Amniotic stem cell (primary cell): ENCODE data around the gene WNT3A.

Source experiments
- DNase-seq: peaks from one replicate; lab custom pipeline; 2025; lab: John Stamatoyannopoulos, UW

The WNT3A gene

DNA sequence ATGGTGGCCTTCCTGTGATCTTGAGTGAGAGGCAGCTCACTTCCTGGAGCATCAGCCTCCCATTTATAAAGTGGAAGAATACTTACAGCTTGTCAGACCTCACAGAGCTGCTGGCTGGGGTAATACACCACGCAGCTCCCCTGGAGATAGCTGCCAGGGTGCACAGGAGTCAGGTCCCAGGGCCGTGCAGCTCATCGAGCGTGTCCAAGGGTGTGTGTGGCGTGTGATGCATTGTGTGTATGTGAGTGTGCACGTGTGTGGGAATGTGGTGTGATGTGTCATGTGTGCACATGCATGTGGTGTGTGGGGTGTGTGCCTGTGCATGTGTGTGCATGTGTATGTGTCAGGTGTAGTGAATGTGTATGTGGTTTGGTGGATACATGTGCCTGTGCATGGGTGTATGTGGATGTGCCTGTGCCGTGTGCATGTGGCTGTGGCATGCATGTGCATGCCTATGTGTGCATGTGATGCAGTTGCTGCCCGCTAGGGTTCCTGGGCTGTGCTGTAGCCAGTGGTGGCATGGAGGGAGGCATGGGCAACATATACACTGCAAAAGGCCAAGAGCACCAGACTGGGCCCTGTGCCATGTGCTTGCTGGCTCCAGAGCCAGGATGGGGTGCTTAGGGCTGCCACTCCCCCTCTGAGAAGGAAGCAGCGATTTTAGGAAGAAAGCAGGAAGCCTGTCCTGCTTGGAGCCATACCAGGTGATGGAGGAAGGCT lies 24.6 kb downstream of the WNT3A start:
- DNase-seq, result no peak

- no peak for DNase-seq
These were observed 25.2 kb downstream of the WNT3A start for GRCh38 chr1:228032041-228032440.

GRCh38 chr1:228033376-228033775 lies 26.6 kb downstream of the WNT3A start:
- no peak for DNase-seq

DNA sequence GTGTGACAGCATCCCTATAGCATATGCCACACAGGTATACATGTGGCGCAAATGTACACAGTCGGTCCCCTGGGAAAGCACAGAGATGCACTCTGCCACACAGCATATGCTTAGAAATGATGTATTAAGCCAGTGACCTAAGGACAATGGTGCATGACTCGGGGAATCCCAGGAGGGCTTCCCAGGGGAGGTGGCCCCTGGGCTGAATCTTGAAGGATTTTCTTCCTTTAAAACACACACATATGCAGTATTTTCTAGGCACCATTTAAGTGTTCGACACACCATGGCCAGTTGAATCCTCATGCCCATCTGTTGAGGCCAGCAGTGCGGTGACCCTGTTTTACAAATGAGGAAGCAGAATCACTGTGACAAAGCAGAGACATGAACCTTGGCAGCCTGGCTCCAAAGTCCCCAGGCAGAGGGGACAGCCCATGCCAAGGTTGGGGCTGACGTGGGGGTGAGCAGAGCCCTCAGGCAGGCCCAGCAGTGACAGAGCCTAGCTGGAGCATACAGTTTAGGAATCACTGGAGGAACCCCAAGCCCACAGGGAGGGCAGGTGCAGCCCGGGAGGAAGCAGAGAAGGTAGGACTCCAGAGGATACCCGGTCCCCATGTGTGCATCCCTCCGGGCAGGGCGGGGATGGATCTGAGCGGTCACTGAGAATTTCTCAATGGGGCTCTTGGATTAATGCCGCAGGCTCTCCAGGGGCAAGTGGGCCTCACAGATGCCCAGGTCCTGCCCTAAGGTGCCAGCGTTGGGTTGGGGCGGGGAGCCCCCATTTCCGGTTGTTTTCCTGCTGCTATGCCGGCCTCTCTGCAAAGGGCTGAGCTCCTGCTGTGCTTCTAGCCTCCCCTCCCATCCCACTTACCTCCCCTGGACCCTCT lies 28.4 kb downstream of the WNT3A start:
- no peak for DNase-seq

DNA sequence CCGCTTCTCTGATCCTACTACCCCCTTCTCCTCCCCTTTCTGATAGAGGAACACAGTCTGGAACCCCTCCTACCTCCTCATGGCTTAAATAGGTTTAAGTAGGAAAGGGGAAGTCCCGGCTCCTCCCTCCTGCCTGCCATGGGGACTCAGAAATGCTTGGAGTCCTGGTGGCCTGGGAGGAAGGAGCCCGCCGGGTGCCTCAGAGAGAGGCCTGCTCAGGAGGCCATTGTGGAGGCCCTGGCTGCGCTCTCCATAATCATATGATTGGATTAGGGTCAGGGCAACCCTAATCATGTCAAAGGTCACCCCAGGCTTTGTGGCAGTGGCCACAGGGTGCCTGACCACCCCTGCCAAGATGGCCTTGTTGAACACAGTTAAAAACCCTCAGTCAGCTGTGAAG lies 29.0 kb downstream of the WNT3A start:
- no peak for DNase-seq

DNA sequence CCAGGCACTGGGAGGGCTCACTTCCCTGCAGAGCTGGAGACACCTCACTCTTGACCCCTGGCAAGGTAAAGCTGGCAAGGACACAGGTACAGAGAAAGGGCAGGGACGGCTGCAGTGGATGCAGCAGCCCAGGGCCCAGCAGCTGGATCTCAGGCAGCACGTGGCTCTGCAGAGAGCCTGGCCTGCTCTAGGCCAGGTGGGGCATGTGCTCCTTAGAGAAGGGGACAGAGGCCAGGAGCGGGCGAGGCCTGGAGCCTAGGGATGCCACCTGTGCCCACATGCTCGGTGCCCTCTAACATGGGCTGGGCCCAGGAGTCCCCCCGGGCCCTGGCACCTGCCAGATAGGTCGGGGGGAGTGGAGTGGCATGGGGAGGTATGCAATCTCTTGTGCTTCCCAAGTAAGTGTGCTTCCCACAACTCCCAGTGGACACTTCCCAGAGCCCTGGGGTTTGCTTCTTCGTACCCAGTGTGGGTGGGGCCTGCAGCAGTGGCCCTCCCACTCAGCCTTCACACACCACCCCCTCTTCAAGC lies 30.0 kb downstream of the WNT3A start:
- no peak for DNase-seq

GRCh38 chr1:228037401-228038386 lies 30.9 kb downstream of the WNT3A start:
- no peak for DNase-seq

DNA sequence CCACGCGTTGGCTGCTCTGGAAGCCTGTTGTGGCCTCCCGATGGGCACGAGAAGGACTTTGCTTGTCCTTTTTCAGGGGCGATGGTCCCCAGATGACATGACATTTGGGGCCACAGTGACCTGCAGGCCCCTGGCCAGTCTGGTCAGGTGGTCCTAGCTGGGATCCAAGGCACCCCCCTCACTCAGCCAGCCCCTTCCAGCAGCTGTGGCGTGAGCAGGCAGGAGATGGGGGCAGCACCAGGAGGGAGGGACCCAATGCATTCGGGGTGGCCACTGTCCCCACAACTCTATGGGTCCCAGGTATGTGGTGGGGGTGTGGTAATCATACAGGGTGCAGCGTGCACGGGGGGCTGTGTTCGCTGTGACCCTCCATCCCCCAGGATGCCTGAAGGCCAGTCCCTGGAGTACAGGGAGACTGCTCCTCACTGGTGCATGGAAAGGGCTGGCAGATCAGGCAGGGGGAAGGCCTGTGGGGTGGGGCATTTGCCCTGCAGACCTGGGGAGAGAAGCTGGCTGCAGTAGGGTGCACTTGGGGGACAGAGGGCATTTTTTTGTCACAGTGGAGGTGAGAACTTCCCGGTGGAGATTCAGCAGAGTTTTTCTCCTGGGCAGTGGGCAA lies 31.7 kb downstream of the WNT3A start:
- no peak for DNase-seq

- no peak for DNase-seq
These were observed 32.5 kb downstream of the WNT3A start for GRCh38 chr1:228039006-228039903.

DNA sequence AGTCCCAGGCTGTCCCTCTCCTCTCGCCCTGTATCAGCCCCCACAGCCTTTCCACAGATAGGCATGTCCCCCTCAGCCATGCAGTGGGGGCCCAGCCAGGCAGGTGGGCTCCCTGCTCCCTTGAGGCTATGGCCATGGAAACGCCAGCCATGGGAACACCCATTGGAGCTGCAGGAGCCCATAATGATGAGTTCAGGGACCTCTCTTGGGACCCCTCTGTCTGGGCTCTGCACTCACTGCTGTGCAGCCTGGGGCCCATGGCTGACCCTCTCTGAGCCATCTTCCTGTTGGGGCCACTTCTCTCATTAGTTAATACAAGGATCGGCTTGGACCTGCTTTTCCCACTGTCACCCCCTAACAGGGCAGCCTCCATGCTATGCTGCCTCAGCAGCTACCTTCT lies 33.2 kb downstream of the WNT3A start:
- no peak for DNase-seq

GRCh38 chr1:228041316-228041715 lies 34.5 kb downstream of the WNT3A start:
- DNase-seq, result no peak

DNA sequence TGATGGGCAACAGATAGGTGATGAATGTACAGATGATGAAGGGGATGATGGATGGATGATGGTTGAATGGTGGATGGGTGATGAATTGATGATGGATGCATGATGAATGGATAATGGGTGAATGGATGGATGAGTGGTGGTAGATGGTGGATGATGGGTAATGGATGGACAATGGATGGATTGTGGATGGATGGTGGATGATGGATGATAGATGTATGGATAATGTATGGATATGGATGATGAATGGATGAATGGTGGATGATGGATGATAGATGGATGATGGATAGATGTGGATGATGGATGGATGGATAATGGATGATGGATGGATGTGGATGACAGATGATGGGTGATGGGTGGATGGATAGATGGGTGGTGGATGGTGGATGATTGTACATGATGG lies 35.7 kb downstream of the WNT3A start:
- no peak for DNase-seq

GRCh38 chr1:228043281-228043848 lies 36.6 kb downstream of the WNT3A start:
- no peak for DNase-seq

DNA sequence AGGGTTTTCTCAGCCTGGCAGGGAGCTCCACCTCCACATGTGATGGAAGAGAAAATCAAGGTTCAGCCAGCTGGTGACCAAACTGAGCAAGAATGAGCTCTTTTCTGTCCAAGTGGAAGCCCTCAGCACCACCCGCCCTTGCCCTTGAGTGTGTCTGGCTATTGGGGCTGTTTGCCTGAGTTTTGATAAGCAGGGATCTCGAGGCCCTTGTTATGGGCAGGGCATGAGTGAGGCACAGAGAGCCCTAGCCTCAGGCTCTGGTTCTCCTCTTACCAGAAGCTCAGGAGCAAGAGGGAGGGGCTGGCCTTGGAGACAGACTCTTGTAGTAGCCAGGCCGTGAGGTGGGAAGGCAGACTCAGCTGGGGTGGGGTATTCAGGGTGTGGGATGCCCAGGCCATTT lies 38.2 kb downstream of the WNT3A start:
- no peak for DNase-seq

DNA sequence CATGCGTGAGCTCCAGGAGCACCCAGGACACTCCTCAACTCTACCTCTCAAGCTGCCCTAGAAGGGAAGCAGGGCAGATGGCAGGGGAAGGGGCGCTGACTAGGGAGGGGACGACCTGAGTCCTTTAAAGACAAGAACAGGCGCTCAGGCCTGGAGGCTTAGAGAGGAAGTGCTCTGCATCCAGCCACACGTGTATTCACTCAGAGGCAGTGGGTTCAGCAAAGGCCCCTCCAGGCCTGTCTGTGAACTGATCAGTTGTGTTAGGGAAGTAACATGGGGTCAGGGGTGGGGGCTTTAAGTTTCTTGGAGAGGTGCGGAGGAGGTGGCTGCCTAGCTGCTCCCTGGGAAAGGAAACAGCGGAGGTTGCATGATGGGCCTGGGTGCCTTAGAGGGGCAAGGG lies 38.6 kb downstream of the WNT3A start:
- DNase-seq, result no peak

DNA sequence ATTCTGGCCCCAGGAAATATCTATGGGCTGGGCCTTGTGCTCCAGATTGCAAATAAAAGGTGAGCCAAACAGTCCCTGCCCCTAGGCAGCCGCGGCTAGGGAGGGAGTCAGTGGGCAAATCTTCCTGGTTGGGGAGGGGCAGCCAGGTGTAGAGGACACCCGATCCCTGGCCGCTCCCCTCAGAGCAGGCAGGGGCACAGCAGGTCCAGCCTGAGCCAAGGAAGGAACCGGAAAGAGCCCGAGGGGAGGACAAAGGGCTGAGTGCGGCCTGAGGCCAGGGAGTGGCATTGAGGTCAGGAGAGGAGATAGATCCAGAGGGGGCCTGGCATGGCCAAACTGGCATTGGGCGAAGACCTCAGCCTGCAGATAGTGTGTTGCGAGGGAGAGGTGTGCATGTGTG lies 39.1 kb downstream of the WNT3A start:
- no peak for DNase-seq

DNA sequence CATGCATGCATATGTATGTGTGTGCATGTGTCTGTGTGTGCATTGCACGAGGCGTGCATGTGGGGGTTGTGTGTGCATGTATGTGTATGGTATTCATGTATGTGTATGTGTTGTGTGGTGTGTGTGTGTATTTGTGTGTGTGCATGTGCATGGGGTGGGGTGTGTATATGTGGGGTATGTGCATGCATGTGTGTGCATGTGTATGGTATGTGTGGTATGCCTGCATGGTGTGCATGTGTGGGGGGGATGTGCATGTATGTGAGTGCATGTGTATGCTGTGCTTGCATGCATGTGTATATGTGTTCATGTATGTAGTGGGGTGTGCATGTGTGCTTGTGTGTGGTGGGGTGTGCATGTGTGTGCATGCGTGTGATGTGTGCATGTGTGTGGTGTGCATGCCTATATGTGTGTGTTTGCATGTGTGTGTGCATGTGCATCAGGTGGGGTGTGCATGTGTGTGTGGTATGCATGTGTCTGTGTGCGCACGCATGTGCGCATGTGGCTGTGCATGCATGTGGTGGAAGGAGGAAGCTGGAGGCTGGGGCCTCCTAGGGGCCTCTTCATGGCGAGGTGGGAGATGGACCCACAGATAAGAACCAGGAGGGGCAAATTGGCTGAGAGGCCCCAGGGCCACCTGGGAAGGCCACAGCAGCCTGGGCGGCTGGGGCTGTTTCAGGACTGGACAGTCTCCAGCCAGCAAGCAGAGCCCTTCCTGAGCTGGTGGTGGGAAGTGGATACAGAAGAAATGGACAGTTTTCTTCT lies 39.8 kb downstream of the WNT3A start:
- no peak for DNase-seq

DNA sequence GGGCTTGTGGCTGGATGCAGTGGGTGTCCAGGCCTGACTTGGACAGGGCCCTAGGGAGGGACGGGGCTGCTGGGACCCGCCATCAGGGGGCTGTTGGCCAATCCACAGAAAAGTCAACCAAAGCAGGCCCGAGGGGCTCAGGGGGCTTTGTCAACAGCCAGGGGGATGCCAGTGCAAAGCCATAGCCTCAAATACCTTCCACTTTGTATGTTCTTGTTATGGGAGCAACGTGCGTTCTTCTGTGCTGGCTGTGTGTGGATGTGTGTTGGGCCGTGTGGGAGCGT lies 40.3 kb downstream of the WNT3A start:
- no peak for DNase-seq

- no peak for DNase-seq
These were observed 41.3 kb downstream of the WNT3A start for GRCh38 chr1:228048120-228048519.
